GM18861 (cell line): ENCODE results near the gene CCDC78.
"Not testable (repeated sequence)": the region's sequence is repeated elsewhere in the genome, so short reads cannot be mapped to it uniquely, and the experiment has no call there.

Experiments
- ATAC-seq: cut with Tn5 transposase; IDR thresholded peaks from one replicate; pipeline ENCODE4 v1.9.1; 2021; ENCODE audit not compliant: unreplicated experiment

Gene CCDC78

GRCh38 chr16:761625-762513, 35.6 kb upstream of the CCDC78 start:
- no peak for ATAC-seq

- ATAC-seq = no peak
These were observed 34.5 kb upstream of the CCDC78 start, which contains the start of gene MSLN for GRCh38 chr16:760545-761343. MSLN (plus strand) TSS chr16:760734; CDS start chr16:762681, 1,947 bp downstream.

GRCh38 chr16:760065-760464, 33.8 kb upstream of the CCDC78 start:
- no peak for ATAC-seq

GRCh38 chr16:759110-759910, 33.1 kb upstream of the CCDC78 start:
- no peak for ATAC-seq

GRCh38 chr16:756428-756827, 30.2 kb upstream of the CCDC78 start:
- ATAC-seq = no peak

GRCh38 chr16:754656-755055, 28.4 kb upstream of the CCDC78 start:
- no peak for ATAC-seq

GRCh38 chr16:754121-754607, 27.9 kb upstream of the CCDC78 start:
- ATAC-seq = not testable (repeated sequence)

- no peak for ATAC-seq
These were observed 25.7 kb upstream of the CCDC78 start for GRCh38 chr16:752007-752312.

GRCh38 chr16:751152-752006, 25.1 kb upstream of the CCDC78 start:
- no peak for ATAC-seq

GRCh38 chr16:750485-750884, 24.2 kb upstream of the CCDC78 start:
- ATAC-seq = no peak

GRCh38 chr16:749010-749409, 22.8 kb upstream of the CCDC78 start:
- ATAC-seq = no peak

- ATAC-seq = no peak
These were observed 21.9 kb upstream of the CCDC78 start for GRCh38 chr16:747978-748746.

GRCh38 chr16:746637-747036, 20.4 kb upstream of the CCDC78 start:
- ATAC-seq = no peak

- ATAC-seq = no peak
These were observed 19.5 kb upstream of the CCDC78 start for GRCh38 chr16:745739-746138.

GRCh38 chr16:743794-744500, 17.7 kb upstream of the CCDC78 start:
- no peak for ATAC-seq

- not testable (repeated sequence) for ATAC-seq
These were observed 16.7 kb upstream of the CCDC78 start for GRCh38 chr16:742894-743293.

GRCh38 chr16:741986-742629, 15.9 kb upstream of the CCDC78 start:
- no peak for ATAC-seq

GRCh38 chr16:740764-741505, 14.7 kb upstream of the CCDC78 start, which contains the start of gene CIAO3:
CIAO3 (minus strand) TSS chr16:740997; CDS start chr16:740985, 12 bp downstream.
- ATAC-seq = peak; percentile 78
